PC-3 (cell line): ENCODE data around the gene TCOF1. TPM values are rescaled to one million over a fixed set of nuclear protein-coding genes. Genes with fewer than 3 reads are reported as not detected.

Experiments
- ATAC-seq: fragments of 200-7000 bp; cut with Tn5 transposase; 2 replicates; pipeline ENCODE4 v1.9.1; 2020; ENCODE audit warnings: mild to moderate bottlenecking, moderate library complexity
- BruUV-seq: library from RNA; stranded (reverse); fragments of 400-500 nt; replicated peaks from 2 replicates; lab custom pipeline; 2021; lab: Mats Ljungman, UMichigan
- CTCF ChIA-PET: fragments of 300-600 bp; sonication (Branson Sonifier 250); formaldehyde crosslinking; loops from one replicate; lab custom pipeline; 2022; ENCODE audit warnings: antibody characterized with exemption; lab: Charles Lee
- POLR2A ChIA-PET: fragments of 300-600 bp; sonication (Branson Sonifier 250); formaldehyde crosslinking; loops from one replicate; lab custom pipeline; 2022; ENCODE audit warnings: antibody characterized with exemption; ENCODE audit not compliant: unreplicated experiment; lab: Charles Lee
- DNase-seq: peaks from one replicate; pipeline ENCODE4 v3.0.0-alpha.2; 2015
- H2AFZ ChIP-seq: fragments of 300-600 bp; sonication (generic); 2 replicates; pipeline ENCODE4 v1.6.0; 2016; ENCODE audit warnings: antibody characterized with exemption, low read length
- H3F3A ChIP-seq: fragments of 300-600 bp; sonication (generic); one replicate; pipeline ENCODE4 v1.6.0; 2017; ENCODE audit warnings: antibody characterized with exemption, low read length, control low read depth, mild to moderate bottlenecking; ENCODE audit not compliant: unreplicated experiment
- H3K27ac ChIP-seq: fragments of 300-600 bp; sonication (generic); 2 replicates; pipeline ENCODE4 v1.5.1; 2016; ENCODE audit warnings: mild to moderate bottlenecking, low read length
- H3K27me3 ChIP-seq: fragments of 300-600 bp; sonication (generic); 2 replicates; pipeline ENCODE4 v1.6.1; 2016; ENCODE audit warnings: low read length, mixed read lengths
- H3K36me3 ChIP-seq: fragments of 300-600 bp; sonication (generic); 2 replicates; pipeline ENCODE4 v1.6.1; 2016; ENCODE audit warnings: low read depth, mixed run types, low read length, mixed read lengths
- H3K4me1 ChIP-seq: fragments of 300-600 bp; sonication (generic); 2 replicates; pipeline ENCODE4 v1.5.1; 2016; ENCODE audit warnings: low read length; ENCODE audit not compliant: insufficient read depth
- H3K4me2 ChIP-seq: fragments of 300-600 bp; sonication (generic); 2 replicates; pipeline ENCODE4 v1.6.0; 2016; ENCODE audit warnings: low read length
- H3K4me3 ChIP-seq: fragments of 300-600 bp; sonication (generic); 2 replicates; pipeline ENCODE4 v1.5.1; 2016; ENCODE audit warnings: mild to moderate bottlenecking, low read length, mixed read lengths
- H3K79me2 ChIP-seq: fragments of 300-600 bp; sonication (generic); 2 replicates; pipeline ENCODE4 v1.6.1; 2017; ENCODE audit warnings: low read length, mixed read lengths
- H3K9ac ChIP-seq: fragments of 300-600 bp; sonication (generic); 2 replicates; pipeline ENCODE4 v1.6.0; 2016; ENCODE audit warnings: mild to moderate bottlenecking, low read length
- H3K9me2 ChIP-seq: fragments of 300-600 bp; sonication (generic); replicated peaks from 2 replicates; pipeline ENCODE4 v1.6.1; 2016; ENCODE audit warnings: mixed run types, low read length, mixed read lengths
- H3K9me3 ChIP-seq: fragments of 300-600 bp; sonication (generic); 2 replicates; pipeline ENCODE4 v1.6.1; 2016; ENCODE audit warnings: low read length, mixed read lengths
- H4K20me1 ChIP-seq: fragments of 300-600 bp; sonication (generic); 2 replicates; pipeline ENCODE4 v1.6.1; 2016; ENCODE audit warnings: low read length, mixed read lengths
- EZH2 ChIP-seq: fragments of 300-600 bp; sonication (generic); IDR thresholded peaks from one replicate; pipeline ENCODE4 v1.6.1; 2017; ENCODE audit warnings: antibody characterized with exemption, mild to moderate bottlenecking, low read length; ENCODE audit not compliant: unreplicated experiment
- EZH2phosphoT487 ChIP-seq: fragments of 300-600 bp; sonication (generic); IDR thresholded peaks from 2 replicates; pipeline ENCODE4 v1.6.1; 2018; ENCODE audit warnings: mild to moderate bottlenecking, antibody characterized with exemption, low read length, borderline replicate concordance
- intact Hi-C: fragments of 100-400 bp; cut with micrococcal nuclease; formaldehyde crosslinking; loops from 2 replicates; pipeline ENCODE4 v1.9.0; 2023
- total RNA-seq: library from RNA; depleted of rRNA; stranded (reverse); fragments of >200 nt; gene quantifications from 2 replicates; pipeline ENCODE4 v1.2.3, GENCODE V29; 2014
- TF ChIP-seq, protein P1 (sequence below): fragments of 300-600 bp; sonication (generic); conservative IDR thresholded peaks from 2 replicates; pipeline ENCODE4 v1.5.1; 2017; ENCODE audit warnings: antibody characterized with exemption, low read depth, mild to moderate bottlenecking, low read length

TCOF1 gene
- total RNA-seq, 1 experiment from 2014 or later, result 113 TPM

DNA sequence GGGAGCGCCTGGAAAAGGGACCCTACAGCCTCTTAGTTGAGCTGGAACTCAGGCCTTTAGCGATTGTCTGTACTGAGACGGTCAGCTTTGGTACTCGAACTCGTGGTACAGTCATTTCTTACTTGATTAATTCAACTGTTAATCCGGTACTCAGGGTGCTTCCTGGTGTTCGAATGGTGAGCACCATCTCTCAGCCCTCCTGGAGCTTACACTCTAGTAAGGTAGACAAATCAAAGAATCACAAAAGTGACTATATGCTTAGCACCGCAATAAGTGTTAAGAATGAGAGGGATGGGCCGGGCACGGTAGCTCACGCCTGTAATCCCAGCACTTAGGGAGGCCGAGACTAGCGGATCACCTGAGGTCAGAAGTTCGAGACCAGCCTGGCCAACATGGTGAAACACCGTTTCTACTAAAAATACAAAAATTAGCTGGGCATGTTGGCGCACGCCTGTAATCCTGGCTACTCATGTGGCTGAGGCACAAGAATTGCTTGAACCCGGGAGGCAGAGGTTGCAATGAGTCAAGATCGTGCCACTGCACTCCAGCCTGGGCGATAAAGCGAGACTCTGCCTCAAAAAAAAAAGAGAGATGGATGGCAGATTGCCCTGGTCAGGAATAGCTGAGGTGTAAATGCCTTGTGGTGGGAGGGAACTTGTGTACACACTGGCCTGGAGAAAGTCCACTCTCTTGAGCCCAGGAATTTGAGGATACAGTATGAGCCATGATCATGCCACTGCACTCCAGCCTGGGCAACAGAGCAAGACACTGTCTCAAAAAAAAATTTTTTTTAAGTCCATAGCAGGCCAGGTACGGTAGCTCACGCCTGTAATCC, 981 bp downstream of the TCOF1 start:
- Histone ChIP-seq H3K4me3 (peak overlapping the region; percentile 94), H3K79me2 (peaks cover 59% of the 10 kb centered on the region), H3K4me1 (peaks cover 19% of the 10 kb centered on the region; the same call in 1 of the 2 replicates), H3K9me2 (no peaks in the 10 kb centered on the region), H3K36me3 (peaks cover 39% of the 10 kb centered on the region), H3K27ac (peak overlapping the region; percentile 35), H3K27me3 (no peaks in the 10 kb centered on the region), H4K20me1 (0 out of 2 replicates have a peak, but pooled peaks cover 6% of the 10 kb centered on the region), H3F3A (no peaks in the 10 kb centered on the region), H3K9ac (peak overlapping the region; percentile 95), H3K9me3 (no peaks in the 10 kb centered on the region), H2AFZ (peak overlapping the region; percentile 82), H3K4me2 (peak overlapping the region; percentile 84)
- DNase-seq (peak; percentile 28), ATAC-seq (no peak)
- CTCF ChIA-PET, result no interaction called here
- POLR2A ChIA-PET, result no interaction called here
- intact Hi-C loops, result no loop called here
- TF ChIP-seq, protein P1, sequence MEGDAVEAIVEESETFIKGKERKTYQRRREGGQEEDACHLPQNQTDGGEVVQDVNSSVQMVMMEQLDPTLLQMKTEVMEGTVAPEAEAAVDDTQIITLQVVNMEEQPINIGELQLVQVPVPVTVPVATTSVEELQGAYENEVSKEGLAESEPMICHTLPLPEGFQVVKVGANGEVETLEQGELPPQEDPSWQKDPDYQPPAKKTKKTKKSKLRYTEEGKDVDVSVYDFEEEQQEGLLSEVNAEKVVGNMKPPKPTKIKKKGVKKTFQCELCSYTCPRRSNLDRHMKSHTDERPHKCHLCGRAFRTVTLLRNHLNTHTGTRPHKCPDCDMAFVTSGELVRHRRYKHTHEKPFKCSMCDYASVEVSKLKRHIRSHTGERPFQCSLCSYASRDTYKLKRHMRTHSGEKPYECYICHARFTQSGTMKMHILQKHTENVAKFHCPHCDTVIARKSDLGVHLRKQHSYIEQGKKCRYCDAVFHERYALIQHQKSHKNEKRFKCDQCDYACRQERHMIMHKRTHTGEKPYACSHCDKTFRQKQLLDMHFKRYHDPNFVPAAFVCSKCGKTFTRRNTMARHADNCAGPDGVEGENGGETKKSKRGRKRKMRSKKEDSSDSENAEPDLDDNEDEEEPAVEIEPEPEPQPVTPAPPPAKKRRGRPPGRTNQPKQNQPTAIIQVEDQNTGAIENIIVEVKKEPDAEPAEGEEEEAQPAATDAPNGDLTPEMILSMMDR, result no peak
- TF ChIP-seq EZH2 (no peak), EZH2phosphoT487 (no peak)
- TSS peak; percentile 53 for BruUV-seq

DNA sequence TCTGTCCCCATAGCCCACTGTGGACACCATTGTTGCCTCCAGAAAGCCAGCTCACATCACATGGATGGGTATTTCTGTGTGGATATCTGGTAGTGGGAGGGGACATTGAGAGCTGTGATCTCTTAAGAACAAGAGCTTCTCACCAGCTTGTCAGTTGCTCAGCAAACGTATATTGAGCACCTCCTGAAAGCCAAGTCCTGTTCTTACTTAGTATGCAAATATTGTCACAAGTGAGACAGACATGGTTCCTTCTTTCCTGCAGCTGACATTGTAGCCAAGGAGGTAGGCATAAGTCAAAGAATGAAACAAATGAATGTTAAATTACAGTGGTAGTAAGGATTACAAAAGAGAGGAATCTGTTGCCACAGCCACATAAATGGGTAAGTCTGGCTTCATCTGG, 3.8 kb downstream of the TCOF1 start:
- TF ChIP-seq, protein P1, result no peak
- TF ChIP-seq EZH2phosphoT487 (no peak), EZH2 (no peak)
- Histone ChIP-seq H3K79me2 (peaks cover 59% of the 10 kb centered on the region), H3K9me2 (no peaks in the 10 kb centered on the region), H3K27me3 (no peaks in the 10 kb centered on the region), H3K4me3 (no peak overlapping the region), H4K20me1 (0 out of 2 replicates have a peak, but pooled peaks cover 6% of the 10 kb centered on the region), H3K4me1 (peaks cover 19% of the 10 kb centered on the region; the same call in 1 of the 2 replicates), H3K9ac (no peak overlapping the region), H3K9me3 (no peaks in the 10 kb centered on the region), H2AFZ (no peak overlapping the region), H3K27ac (no peak overlapping the region), H3K36me3 (peaks cover 64% of the 10 kb centered on the region), H3K4me2 (no peak overlapping the region), H3F3A (no peaks in the 10 kb centered on the region)
- no TSS peak for BruUV-seq
- CTCF ChIA-PET, result no interaction called here
- DNase-seq, result no peak
- POLR2A ChIA-PET, result no interaction called here
- no peak for ATAC-seq
- intact Hi-C loops, result no loop called here

DNA sequence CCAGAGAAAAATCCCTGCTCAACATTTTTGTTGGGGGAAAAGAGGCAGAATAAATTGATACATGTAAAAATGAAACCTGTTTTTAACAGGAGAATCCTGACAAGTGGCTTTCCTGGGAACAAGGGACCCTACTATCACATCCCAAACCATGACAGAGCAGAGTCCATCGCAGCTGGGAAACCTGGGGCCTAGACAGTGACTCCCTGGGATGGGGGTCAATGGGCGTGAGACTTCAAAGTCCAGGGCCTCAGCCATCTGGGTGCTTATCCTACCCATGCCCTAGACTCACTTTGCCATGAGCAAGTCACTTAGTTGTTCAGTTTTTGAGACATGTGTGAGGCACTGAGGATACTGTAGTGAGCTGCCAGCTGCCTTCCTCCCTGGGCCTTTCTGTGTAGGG, 5.7 kb downstream of the TCOF1 start:
- peaks cover 14% of the 10 kb centered on the region; the same call in 1 of the 2 replicates for H3K4me1 ChIP-seq
- H3K9me3 ChIP-seq, result no peaks in the 10 kb centered on the region
- no peaks in the 10 kb centered on the region for H3K27me3 ChIP-seq
- H3K4me2 ChIP-seq, result no peak overlapping the region
- H3K9me2 ChIP-seq, result no peaks in the 10 kb centered on the region
- H3K9ac ChIP-seq, result no peak overlapping the region
- peaks cover 76% of the 10 kb centered on the region for H3K36me3 ChIP-seq
- ATAC-seq (no peak), DNase-seq (no peak)
- POLR2A ChIA-PET, result no interaction called here
- peaks cover 52% of the 10 kb centered on the region for H3K79me2 ChIP-seq
- H3K4me3 ChIP-seq, result no peak overlapping the region
- CTCF ChIA-PET, result no interaction called here
- intact Hi-C loops, result no loop called here
- H3F3A ChIP-seq, result no peaks in the 10 kb centered on the region
- H3K27ac ChIP-seq, result no peak overlapping the region
- BruUV-seq, result no TSS peak
- H2AFZ ChIP-seq, result no peak overlapping the region
- TF ChIP-seq EZH2 (no peak), EZH2phosphoT487 (no peak)
- TF ChIP-seq, protein P1, result no peak
- H4K20me1 ChIP-seq, result 0 out of 2 replicates have a peak, but pooled peaks cover 6% of the 10 kb centered on the region
